GM19328 (cell line): Measurements from ENCODE around the gene SPATA25.
"Not testable (repeated sequence)": the region's sequence is repeated elsewhere in the genome, so short reads cannot be mapped to it uniquely, and the experiment has no call there.

ENCODE experiments used
- ATAC-seq: cut with Tn5 transposase; IDR thresholded peaks from one replicate; pipeline ENCODE4 v1.9.1; 2021; ENCODE audit warnings: mild to moderate bottlenecking, moderate library complexity; ENCODE audit not compliant: unreplicated experiment

Gene SPATA25

GRCh38 chr20:45887346-45887715 lies at the start of gene SPATA25:
Gene SPATA25 (minus strand): TSS chr20:45887622. CDS start chr20:45887590, 32 bp downstream.
- no peak for ATAC-seq

- no peak for ATAC-seq
These were observed 48.1 kb upstream of the SPATA25 start for GRCh38 chr20:45935416-45936046.

- peak; percentile 82 for ATAC-seq
These were observed 47.4 kb upstream of the SPATA25 start, which contains the start of gene PCIF1 for GRCh38 chr20:45934586-45935415. Gene PCIF1 (plus strand): TSS chr20:45934683. CDS start chr20:45939000, 4,317 bp downstream.

GRCh38 chr20:45934046-45934585 lies 46.7 kb upstream of the SPATA25 start:
- peak; percentile 8 for ATAC-seq

DNA sequence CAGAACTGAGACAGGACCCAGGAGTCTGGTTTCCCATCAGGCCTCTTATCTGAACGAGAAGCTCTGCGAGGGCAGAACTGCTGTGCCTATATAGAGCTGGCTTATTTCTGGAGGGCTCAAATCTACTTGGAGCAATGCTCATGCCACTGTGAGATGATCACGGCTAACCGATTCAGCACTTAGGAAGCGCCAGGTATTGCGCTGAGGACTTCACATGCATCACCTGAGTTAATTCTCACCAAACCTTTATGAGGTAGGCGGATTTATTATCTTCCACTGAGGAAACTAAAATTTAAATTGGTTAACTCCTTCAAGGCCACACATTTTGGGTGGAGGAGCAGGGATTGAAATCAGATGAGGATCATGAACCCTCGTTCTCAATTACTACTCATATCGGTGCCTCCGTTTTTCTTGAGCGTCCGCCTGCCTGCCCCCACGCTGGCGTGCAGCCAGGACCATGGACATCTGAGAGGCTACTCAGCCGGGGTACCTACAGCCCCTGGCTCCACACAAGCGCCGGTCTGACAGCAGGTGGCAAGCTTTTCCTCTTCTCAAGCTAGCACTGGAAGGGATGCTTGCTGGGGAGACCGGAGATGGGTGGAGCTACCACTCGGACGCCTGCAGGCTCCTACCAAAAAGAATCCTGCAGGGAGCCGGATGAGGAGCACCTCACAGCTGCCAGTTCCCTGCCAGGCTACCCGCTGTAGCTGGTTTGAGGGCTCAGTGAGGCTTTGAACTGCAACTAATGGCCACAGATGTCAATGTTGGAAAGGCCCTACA lies 46.0 kb upstream of the SPATA25 start:
- no peak for ATAC-seq

DNA sequence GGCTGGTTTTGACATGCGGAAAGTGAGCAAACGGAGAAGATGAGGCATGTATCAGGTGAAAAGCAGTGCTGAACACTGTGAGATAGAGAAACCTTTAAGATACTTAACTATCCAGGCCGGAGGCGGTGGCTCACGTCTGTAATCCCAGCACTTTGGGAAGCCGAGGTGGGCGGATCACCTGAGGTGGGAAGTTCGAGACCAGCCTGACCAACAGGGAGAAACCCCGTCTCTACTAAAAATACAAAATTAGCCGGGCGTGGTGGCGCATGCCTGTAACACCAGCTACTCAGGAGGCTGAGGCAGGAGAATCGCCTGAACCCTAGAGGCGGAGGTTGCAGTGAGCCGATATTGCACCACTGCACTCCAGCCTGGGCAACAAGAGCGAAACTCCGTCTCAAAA lies 44.3 kb upstream of the SPATA25 start:
- not testable (repeated sequence) for ATAC-seq

DNA sequence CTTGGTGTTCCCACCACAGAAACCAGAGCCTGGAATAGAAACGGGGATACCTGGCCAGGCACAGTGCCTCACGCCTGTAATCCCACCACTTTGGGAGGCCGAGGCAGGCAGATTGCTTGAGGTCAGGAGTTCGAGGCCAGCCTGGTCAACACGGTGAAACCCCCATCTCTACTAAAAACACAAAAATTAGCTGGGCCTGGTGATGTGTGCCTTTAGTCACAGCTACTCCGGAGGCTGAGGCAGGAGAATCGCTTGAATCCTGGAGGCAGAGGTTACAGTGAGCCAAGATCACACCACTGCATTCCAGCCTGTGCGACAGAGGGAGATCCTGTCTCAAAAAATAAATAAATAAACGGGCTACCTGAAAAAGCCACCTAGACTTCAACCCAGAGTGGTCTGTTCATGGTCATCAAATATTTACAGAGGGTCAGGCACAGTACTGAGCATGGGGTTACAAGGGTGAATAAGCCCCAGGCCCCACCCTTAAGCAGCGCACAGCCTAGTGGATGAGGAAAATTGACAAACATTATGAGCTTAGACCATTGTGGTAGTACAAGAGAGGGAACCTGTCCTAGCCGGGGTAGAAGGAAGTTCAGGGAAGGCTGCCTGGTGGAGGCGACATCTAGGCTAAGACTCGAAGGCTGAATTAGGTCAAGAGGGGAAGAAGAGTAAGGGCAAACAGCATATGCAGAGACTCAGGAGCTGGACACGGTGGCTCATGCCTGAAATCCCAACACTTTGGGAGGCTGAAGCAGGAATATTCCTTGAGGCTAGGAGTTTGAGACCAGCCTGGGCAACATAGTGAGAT lies 39.9 kb upstream of the SPATA25 start:
- ATAC-seq = no peak

GRCh38 chr20:45926731-45927070 lies 39.3 kb upstream of the SPATA25 start:
- no peak for ATAC-seq

- ATAC-seq = no peak
These were observed 38.5 kb upstream of the SPATA25 start for GRCh38 chr20:45925821-45926506.

DNA sequence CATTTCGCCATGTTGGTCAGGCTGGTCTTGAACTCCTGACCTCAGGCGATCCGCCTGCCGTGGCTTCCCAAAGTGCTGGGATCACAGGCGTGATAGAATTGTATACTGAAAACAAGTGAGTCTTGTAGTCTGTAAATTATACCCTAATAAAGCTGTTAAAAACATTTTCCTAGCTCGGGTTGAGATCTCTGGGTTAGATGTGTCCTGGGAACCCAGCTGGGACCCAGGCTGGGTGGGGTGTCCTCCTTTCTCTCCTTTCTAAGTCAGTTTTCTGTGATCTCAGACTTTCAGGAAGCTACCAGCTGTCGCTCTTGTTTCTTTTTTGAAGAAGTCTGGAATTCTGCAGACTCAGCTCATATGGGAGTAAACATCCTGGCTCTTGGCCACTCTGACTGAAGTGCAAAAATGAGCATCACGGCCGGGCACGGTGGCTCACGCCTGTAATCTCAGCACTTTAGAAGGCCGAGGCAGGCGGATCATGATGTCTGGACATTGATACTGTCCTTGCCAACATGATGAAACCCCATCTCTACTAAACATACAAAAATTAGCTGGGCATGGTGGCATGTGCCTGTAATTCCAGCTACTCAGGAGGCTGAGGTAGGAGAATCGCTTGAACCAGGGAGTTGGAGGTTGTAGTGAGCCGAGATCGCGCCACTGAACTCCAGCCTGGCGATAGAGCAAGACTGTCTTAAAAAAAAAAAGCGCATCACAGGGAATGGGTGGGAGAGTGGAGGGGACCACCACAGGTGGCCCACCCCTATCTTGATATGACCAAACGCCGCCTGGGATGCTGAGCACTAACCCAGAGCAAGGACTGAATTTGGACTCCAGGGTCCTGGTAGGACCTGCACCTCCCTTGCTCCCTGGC lies 37.2 kb upstream of the SPATA25 start:
- ATAC-seq = no peak

- no peak for ATAC-seq
These were observed 34.1 kb upstream of the SPATA25 start for GRCh38 chr20:45921337-45922189.

DNA sequence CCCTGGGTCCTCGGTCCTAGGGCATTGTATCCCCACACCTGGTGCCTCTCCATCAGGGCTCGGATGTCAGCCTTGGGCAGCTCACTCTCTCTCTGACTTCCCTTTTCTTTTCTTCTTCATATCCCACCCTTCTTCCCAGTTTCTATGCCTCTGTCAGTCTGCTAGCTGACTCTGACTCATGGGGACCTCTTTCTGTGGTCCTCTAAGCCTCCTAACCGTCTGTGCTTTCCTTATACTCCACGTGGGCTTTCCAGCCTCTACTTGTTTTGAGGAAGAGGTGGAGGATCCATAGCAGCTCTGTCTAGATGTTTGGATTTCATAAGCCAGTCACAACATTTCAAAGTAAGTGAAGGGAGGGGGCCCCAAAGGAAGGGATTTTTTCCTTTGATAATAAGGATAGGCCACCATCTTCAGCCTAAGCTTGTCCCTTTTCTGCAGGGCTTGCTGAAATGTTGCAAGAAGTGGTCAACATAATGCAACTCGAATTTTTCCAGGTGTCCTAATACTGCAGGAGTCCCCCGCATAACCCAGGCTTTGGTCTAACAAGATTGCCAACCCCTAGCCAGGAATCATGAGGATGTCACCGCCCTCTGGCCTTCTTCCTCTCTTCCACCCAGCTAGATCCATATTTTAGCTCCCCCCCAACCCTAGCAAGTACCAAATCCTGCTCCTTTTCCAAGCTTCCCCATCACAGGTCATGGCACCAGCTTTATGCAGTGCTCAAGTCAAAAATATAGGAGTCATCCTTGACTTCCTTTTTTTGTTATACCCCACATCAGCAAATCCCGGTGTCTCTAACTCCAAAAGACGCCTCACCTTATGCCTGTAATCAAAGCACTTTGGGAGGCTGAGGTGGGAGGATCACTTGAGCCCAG lies 33.3 kb upstream of the SPATA25 start:
- no peak for ATAC-seq

DNA sequence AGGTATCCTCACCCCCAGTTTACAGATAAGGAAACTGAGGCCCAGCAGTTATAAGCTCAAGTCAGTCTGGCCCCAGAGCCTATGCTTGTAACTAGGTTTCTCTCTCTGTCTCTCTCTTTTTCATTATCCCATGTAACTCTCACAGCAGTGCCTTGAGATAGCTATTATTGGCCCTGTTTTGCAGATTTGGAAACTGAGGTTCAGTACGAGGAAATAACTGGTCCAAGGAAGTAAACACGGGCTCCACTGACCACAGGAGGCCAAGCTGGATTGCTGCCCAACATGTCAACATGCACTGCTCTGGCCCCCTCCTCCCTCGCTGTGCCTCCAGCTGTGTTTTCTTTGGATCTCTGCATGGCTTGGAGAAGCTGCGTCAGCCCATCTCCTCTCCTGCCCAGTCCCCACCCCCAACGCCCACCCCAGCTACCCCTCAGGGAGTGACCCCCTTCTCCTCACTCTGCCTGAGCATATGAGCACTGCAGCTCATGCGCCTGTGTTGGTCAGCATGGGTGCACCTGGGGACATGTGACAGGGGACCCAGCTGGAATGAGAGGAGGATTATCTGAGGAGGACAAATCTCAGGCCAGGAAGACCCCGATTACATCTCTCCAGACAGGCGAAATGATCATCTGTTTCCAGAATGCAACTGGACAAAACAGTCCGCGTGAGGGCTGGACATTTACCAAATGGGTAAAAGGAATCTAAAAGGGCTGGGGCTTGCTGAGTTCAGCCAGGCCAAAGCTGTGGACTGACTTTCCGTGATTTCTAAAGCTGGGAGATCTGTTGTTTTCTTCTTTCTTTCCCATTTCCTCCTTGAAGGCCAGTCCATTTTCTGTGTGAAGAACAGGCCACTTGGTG lies 32.3 kb upstream of the SPATA25 start:
- ATAC-seq = no peak

- no peak for ATAC-seq
These were observed 31.5 kb upstream of the SPATA25 start for GRCh38 chr20:45918779-45919537.

DNA sequence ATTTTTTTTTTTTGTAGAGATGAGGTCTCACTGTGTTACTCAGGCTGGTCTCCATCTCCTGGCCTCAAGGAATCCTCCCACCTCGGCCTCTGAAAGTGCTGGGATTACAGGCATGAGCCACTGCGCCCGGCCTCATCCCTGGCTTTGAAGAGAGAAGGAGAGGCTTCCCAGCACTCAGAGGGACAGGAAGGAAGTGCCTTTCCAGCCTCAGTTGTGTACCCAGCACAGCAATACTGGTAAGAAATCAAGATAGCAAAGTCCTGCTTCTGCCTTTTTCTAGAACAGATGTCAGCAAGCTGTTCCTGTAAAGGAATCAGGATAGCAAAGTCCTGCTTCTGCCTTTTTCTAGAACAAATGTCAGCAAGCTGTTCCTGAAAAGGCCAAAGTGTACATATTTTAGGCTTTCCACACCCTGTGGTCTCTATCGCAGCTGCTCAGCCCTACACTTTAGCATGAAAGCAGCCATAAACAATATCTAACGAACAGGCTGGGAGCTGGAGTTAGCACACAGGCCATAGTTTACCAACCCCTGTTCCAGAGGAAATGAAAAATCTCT lies 30.8 kb upstream of the SPATA25 start:
- no peak for ATAC-seq
